K562 (cell line): ENCODE measurements around the gene ZNF593OS. TPM values are rescaled to one million over a fixed set of nuclear protein-coding genes. Genes with fewer than 3 reads are reported as not detected.

Experiments used
- CEBPG ChIP-seq, 3 experiments: fragments of 200-800 bp in 1 of 3; sonication (Bioruptor generic) in 1 of 3; sonication (generic) in 1 of 3; formaldehyde crosslinking in 1 of 3; IDR thresholded peaks in 2 of 3; conservative IDR thresholded peaks in 1 of 3; 2 replicates each; pipeline versions ENCODE4 v1.6.1 to v1.8.0; 2016 to 2022; ENCODE audit warnings: missing compliant biosample characterization in 2 of 3, missing genetic modification characterization in 2 of 3, mild to moderate bottlenecking in 1 of 3, missing genetic modification reagents in 1 of 3
- HINFP ChIP-seq: fragments of 450-650 bp; conservative IDR thresholded peaks from 2 replicates; pipeline ENCODE4 v1.6.1; 2016; ENCODE audit warnings: missing genetic modification characterization, low read depth, mild to moderate bottlenecking, control low read depth, missing compliant biosample characterization
- KDM4B ChIP-seq, 2 experiments: fragments of 450-650 bp in 1 of 2; sonication (generic) in 1 of 2; IDR thresholded peaks; 2 replicates each; pipeline ENCODE4 v1.6.1; 2016 to 2017; ENCODE audit warnings: borderline replicate concordance in 2 of 2, antibody characterized with exemption in 1 of 2, low read depth in 1 of 2, mild to moderate bottlenecking in 1 of 2
- ZBTB11 ChIP-seq, 3 experiments: fragments of 200-800 bp in 1 of 3; fragments of 250-450 bp in 1 of 3; fragments of 450-650 bp in 1 of 3; sonication (Bioruptor Pico) in 1 of 3; sonication (Bioruptor generic) in 1 of 3; formaldehyde crosslinking in 1 of 3; IDR thresholded peaks; 2 replicates each; pipeline versions ENCODE4 v1.6.1 to v1.8.0; 2016 to 2022; ENCODE audit warnings: mild to moderate bottlenecking in 2 of 3, missing genetic modification characterization in 2 of 3, missing compliant biosample characterization in 1 of 3, moderate library complexity in 1 of 3
- ZNF740 ChIP-seq, 3 experiments: fragments of 200-800 bp in 1 of 3; sonication (Bioruptor generic) in 1 of 3; sonication (generic) in 1 of 3; formaldehyde crosslinking in 1 of 3; IDR thresholded peaks; 2 replicates each; pipeline versions ENCODE4 v1.6.1 to v1.8.0; 2016 to 2022; ENCODE audit warnings: mild to moderate bottlenecking in 2 of 3, missing compliant biosample characterization in 2 of 3, missing genetic modification characterization in 2 of 3, missing genetic modification reagents in 1 of 3
- polyA plus RNA-seq, 8 experiments: library from polyadenylated mRNA; depleted of rRNA in 4 of 8; stranded (reverse) in 5 of 8; unstranded in 3 of 8; fragments of >200 nt; fragmentation: Nextera tagmentation in 2 of 8; fragmentation: Illumina TruSeq in 1 of 8; extraction: Ambion mirVana in 2 of 8; extraction: Trizol in 1 of 8; gene quantifications; 2 replicates each; pipeline versions ENCODE4 v1.2.1 to v1.2.3, GENCODE V29; 2011 to 2014; ENCODE audit warnings: inconsistent platforms in 1 of 8, missing spikeins in 1 of 8
- total RNA-seq, 7 experiments: library from RNA; depleted of rRNA in 6 of 7; stranded (reverse); fragments of >200 nt in 6 of 7; fragmentation: Illumina TruSeq in 2 of 7; extraction: Trizol in 2 of 7; gene quantifications; 2 replicates each; pipeline versions ENCODE4 v1.2.1 to v1.2.3, GENCODE V29; 2011 to 2021; ENCODE audit warnings: low replicate concordance in 1 of 7
- TF ChIP-seq, protein P1 (sequence below): fragments of 450-650 bp; IDR thresholded peaks from 2 replicates; pipeline ENCODE4 v1.6.1; 2016; ENCODE audit warnings: low read depth
- TF ChIP-seq, protein P2 (sequence below): sonication (generic); formaldehyde crosslinking; IDR thresholded peaks from 2 replicates; pipeline ENCODE4 v1.8.0; 2022; ENCODE audit warnings: mild to moderate bottlenecking, missing genetic modification reagents, borderline replicate concordance

Gene ZNF593OS
- total and polyA plus RNA-seq, 9 of the 15 experiments (the other 6 are each of a cell fraction or from before 2014, with no cell fraction given) = 0.24 to 0.27 TPM; not detected in 7

DNA sequence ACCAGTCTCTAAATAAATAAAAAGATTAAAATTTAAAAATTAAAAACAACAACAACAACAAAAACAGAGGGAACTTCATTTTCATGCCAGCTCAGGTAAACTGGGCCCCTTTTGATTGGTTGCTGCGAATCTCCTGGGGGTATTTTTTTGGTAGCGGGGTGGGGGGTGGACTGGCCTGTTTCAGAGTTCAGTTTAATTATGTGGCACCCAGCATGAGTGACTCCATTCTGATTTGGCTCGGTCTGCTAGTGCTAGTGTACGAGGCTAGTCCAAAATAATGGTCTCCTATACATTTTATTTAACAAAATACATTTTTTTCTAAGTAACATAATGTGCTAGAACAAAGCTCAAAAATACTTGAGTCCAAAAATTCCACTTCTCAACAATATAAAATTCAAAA lies 41.9 kb downstream of the ZNF593OS start (continued):
- TF ChIP-seq, protein P1, sequence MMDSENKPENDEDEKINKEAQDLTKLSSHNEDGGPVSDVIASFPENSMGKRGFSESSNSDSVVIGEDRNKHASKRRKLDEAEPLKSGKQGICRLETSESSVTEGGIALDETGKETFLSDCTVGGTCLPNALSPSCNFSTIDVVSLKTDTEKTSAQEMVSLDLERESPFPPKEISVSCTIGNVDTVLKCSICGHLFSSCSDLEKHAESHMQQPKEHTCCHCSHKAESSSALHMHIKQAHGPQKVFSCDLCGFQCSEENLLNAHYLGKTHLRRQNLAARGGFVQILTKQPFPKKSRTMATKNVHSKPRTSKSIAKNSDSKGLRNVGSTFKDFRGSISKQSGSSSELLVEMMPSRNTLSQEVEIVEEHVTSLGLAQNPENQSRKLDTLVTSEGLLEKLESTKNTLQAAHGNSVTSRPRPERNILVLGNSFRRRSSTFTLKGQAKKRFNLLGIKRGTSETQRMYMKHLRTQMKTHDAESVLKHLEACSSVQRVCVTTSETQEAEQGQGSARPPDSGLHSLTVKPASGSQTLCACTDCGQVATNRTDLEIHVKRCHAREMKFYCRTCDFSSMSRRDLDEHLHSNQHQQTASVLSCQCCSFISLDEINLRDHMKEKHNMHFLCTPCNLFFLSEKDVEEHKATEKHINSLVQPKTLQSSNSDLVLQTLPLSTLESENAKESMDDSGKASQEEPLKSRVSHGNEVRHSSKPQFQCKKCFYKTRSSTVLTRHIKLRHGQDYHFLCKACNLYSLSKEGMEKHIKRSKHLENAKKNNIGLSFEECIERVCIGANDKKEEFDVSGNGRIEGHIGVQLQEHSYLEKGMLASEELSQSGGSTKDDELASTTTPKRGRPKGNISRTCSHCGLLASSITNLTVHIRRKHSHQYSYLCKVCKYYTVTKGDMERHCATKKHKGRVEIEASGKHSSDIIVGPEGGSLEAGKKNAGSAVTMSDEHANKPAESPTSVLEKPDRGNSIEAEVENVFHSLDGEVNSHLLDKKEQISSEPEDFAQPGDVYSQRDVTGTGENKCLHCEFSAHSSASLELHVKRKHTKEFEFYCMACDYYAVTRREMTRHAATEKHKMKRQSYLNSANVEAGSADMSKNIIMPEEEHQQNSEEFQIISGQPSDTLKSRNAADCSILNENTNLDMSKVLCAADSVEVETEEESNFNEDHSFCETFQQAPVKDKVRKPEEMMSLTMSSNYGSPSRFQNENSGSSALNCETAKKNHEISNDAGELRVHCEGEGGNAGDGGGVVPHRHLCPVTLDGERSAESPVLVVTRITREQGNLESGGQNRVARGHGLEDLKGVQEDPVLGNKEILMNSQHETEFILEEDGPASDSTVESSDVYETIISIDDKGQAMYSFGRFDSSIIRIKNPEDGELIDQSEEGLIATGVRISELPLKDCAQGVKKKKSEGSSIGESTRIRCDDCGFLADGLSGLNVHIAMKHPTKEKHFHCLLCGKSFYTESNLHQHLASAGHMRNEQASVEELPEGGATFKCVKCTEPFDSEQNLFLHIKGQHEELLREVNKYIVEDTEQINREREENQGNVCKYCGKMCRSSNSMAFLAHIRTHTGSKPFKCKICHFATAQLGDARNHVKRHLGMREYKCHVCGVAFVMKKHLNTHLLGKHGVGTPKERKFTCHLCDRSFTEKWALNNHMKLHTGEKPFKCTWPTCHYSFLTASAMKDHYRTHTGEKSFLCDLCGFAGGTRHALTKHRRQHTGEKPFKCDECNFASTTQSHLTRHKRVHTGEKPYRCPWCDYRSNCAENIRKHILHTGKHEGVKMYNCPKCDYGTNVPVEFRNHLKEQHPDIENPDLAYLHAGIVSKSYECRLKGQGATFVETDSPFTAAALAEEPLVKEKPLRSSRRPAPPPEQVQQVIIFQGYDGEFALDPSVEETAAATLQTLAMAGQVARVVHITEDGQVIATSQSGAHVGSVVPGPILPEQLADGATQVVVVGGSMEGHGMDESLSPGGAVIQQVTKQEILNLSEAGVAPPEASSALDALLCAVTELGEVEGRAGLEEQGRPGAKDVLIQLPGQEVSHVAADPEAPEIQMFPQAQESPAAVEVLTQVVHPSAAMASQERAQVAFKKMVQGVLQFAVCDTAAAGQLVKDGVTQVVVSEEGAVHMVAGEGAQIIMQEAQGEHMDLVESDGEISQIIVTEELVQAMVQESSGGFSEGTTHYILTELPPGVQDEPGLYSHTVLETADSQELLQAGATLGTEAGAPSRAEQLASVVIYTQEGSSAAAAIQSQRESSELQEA = no peak
- TF ChIP-seq KDM4B (IDR thresholded peaks at IDR 0.05; ENCODE audit: borderline replicate concordance in 2 of 2, low read depth in 1 of 2) = no peak
- TF ChIP-seq, protein P2, sequence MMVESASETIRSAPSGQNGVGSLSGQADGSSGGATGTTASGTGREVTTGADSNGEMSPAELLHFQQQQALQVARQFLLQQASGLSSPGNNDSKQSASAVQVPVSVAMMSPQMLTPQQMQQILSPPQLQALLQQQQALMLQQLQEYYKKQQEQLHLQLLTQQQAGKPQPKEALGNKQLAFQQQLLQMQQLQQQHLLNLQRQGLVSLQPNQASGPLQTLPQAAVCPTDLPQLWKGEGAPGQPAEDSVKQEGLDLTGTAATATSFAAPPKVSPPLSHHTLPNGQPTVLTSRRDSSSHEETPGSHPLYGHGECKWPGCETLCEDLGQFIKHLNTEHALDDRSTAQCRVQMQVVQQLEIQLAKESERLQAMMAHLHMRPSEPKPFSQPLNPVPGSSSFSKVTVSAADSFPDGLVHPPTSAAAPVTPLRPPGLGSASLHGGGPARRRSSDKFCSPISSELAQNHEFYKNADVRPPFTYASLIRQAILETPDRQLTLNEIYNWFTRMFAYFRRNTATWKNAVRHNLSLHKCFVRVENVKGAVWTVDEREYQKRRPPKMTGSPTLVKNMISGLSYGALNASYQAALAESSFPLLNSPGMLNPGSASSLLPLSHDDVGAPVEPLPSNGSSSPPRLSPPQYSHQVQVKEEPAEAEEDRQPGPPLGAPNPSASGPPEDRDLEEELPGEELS (CRISPR knock-in tag) = no peak
- peak in 1 of 3 experiments; percentile 51; a peak in 1 of 6 replicates for TF ChIP-seq ZBTB11 (CRISPR knock-in tag; IDR thresholded peaks at IDR 0.05)
- 0 out of 2 replicates have a peak, but pooled peaks have one; percentile 18 for TF ChIP-seq HINFP
- TF ChIP-seq CEBPG (CRISPR knock-in tag; IDR thresholded peaks at IDR 0.05) = no peak
- TF ChIP-seq CEBPG (tag; conservative IDR thresholded peaks at IDR 0.05 in 1 of 2, IDR thresholded peaks at IDR 0.05 in 1 of 2) = no peak
- TF ChIP-seq ZNF740 (CRISPR knock-in tag; IDR thresholded peaks at IDR 0.05) = no peak
- TF ChIP-seq ZNF740 (tag; IDR thresholded peaks at IDR 0.05) = peak in 1 of 2 experiments; percentile 79; a peak in 2 of 4 replicates
